ENCODE results near the gene ASPSCR1. TPM values are rescaled to one million over a fixed set of nuclear protein-coding genes. Genes with fewer than 3 reads are reported as not detected.

Gene ASPSCR1
- total and polyA plus RNA-seq, 2 of the 8 experiments (the other 6 are each of a cell fraction or from before 2014, with no cell fraction given), result 33.3 to 43.7 TPM

- H3K4me1 ChIP-seq (replicated peaks in 1 of 4; ENCODE audit: control insufficient read depth in 3 of 4, insufficient read depth in 4 of 4, low read length in 3 of 4), result no peaks in the 10 kb centered on the region
- H2AFZ ChIP-seq (ENCODE audit: low read length), result no peak overlapping the region
- H3K4ac ChIP-seq (replicated peaks; ENCODE audit: insufficient read length, low read depth, low read length), result no peak overlapping the region
- no peaks in the 10 kb centered on the region for H3K9me3 ChIP-seq (ENCODE audit: insufficient read depth in 2 of 2, low read depth in 1 of 2, low read length in 1 of 2)
- no peak overlapping the region for H2AK5ac ChIP-seq (ENCODE audit: low read depth, low read length)
- H3K79me1 ChIP-seq (ENCODE audit: low read depth, low read length), result no peaks in the 10 kb centered on the region
- H2BK20ac ChIP-seq (ENCODE audit: low read length), result no peak overlapping the region
- no peaks in the 10 kb centered on the region for H3K27me3 ChIP-seq (replicated peaks in 1 of 4; ENCODE audit: control insufficient read depth in 3 of 4, extremely low read depth in 1 of 4, insufficient read depth in 3 of 4, low read length in 3 of 4)
- H2BK120ac ChIP-seq (replicated peaks; ENCODE audit: low read depth, low read length), result no peak overlapping the region
- ChIA-PET CTCF (ENCODE audit: partially characterized antibody) (interaction anchor here (0.9 to 1.7 kb wide), 4 partner anchors 9 to 94 kb away, joined by 3 to 4 read pairs (median 3); no protein-coding TSS in a partner anchor), POLR2A (ENCODE audit: partially characterized antibody) (interaction anchor here (0.6 to 16.2 kb wide), 11 partner anchors 3 to 321 kb away, joined by 3 to 161 read pairs (median 24); partner anchors contain the start of genes DUS1L, GPS1, RAC3 and RFNG)
- peak overlapping the region; percentile 5; the same call in 1 of the 2 replicates for H4K8ac ChIP-seq (ENCODE audit: extremely low read depth, insufficient read depth, low read length)
- H2BK5ac ChIP-seq (ENCODE audit: low read depth, low read length), result no peak overlapping the region
- no peak overlapping the region for H3K23ac ChIP-seq (ENCODE audit: insufficient read length)
- no peak overlapping the region for H3K9ac ChIP-seq (replicated peaks in 1 of 4; ENCODE audit: extremely low read depth in 1 of 4, low read depth in 3 of 4, low read length in 3 of 4)
- H3K27ac ChIP-seq (ENCODE audit: low read depth, low read length), result no peak overlapping the region
- H4K5ac ChIP-seq (ENCODE audit: insufficient read length, low read depth, low read length), result no peak overlapping the region
- H4K20me1 ChIP-seq (replicated peaks in 1 of 2; ENCODE audit: control insufficient read depth in 1 of 2, insufficient read depth in 2 of 2, low read length in 2 of 2), result peaks cover under 1 to 19% of the 10 kb centered on the region in 2 experiments
- H4K91ac ChIP-seq (replicated peaks; ENCODE audit: insufficient read length, low read length), result no peak overlapping the region
- FAIRE-seq, result no peak
- peaks cover 0 to under 1% of the 10 kb centered on the region in 2 experiments; a peak in 1 of 4 replicates for H3K79me2 ChIP-seq (ENCODE audit: control insufficient read depth in 1 of 2, insufficient read depth in 2 of 2, low read length in 2 of 2)
- peaks cover 14 to 43% (median 36%) of the 10 kb centered on the region in 4 experiments for H3K36me3 ChIP-seq (ENCODE audit: control insufficient read depth in 2 of 4, insufficient read depth in 4 of 4, low read length in 3 of 4)
- 88% methylated on average over 16 of the region's 17 CpGs; no CpG with 5 or more reads in 1 of the 2 experiments for WGBS, 2 experiments (ENCODE audit: extremely low coverage in 1 of 2, insufficient coverage in 1 of 2, insufficient read length in 1 of 2, insufficient replicate concordance in 2 of 2, low coverage in 1 of 2, low lambda C conversion rate in 2 of 2, missing lambda C conversion rate in 1 of 2)
- H3K56ac ChIP-seq (replicated peaks; ENCODE audit: insufficient read length, low read depth, low read length), result peak overlapping the region; percentile 16
- H3K14ac ChIP-seq (ENCODE audit: insufficient read length), result no peak overlapping the region
- H3K4me3 ChIP-seq (ENCODE audit: extremely low read depth in 1 of 4, insufficient read depth in 2 of 4, low read depth in 3 of 4, low read length in 4 of 4), result no peak overlapping the region
- DNase-seq (ENCODE audit: low read depth in 1 of 2, low spot score in 2 of 2), result no peak
- H3K18ac ChIP-seq (ENCODE audit: extremely low read depth, low read length), result no peak overlapping the region
- no peak overlapping the region for H2BK12ac ChIP-seq (ENCODE audit: low read depth, low read length)
- no peak overlapping the region for H3K4me2 ChIP-seq (ENCODE audit: insufficient read depth in 1 of 2, low read depth in 2 of 2, low read length in 2 of 2)
- no peak overlapping the region for H2BK15ac ChIP-seq (ENCODE audit: low read length)
- H3K23me2 ChIP-seq (ENCODE audit: low read depth, low read length), result no peaks in the 10 kb centered on the region; the same call in 1 of the 2 replicates
- TF ChIP-seq JUN (IDR thresholded peaks at IDR 0.05; ENCODE audit: low read depth, low read length), result no peak
- no peak for TF ChIP-seq SUZ12 (IDR thresholded peaks at IDR 0.05; ENCODE audit: low read length)
- TF ChIP-seq EGR1 (IDR thresholded peaks at IDR 0.05; ENCODE audit: borderline replicate concordance, low read depth, low read length), result no peak
- no peak for TF ChIP-seq NRF1 (IDR thresholded peaks at IDR 0.05; ENCODE audit: low read depth, low read length)
- TF ChIP-seq ATF2 (IDR thresholded peaks at IDR 0.05; ENCODE audit: low read length), result no peak
- TF ChIP-seq HDAC2 (IDR thresholded peaks at IDR 0.05; ENCODE audit: borderline replicate concordance in 1 of 2, low read depth in 2 of 2, low read length in 2 of 2), result no peak
- no peak for TF ChIP-seq TCF12 (IDR thresholded peaks at IDR 0.05; ENCODE audit: low read depth, low read length)
- TF ChIP-seq EZH2 (IDR thresholded peaks at IDR 0.05; ENCODE audit: low read depth, low read length, severe bottlenecking), result no peak
- TF ChIP-seq TAF1 (IDR thresholded peaks at IDR 0.05; ENCODE audit: low read depth, low read length), result no peak
Measured at GRCh38 chr17:82058230-82058854, 80.9 kb downstream of the ASPSCR1 start.
